GM21786 (cell line): Measurements from ENCODE around the gene ZBTB18.

Experiments
- ATAC-seq: cut with Tn5 transposase; IDR thresholded peaks from one replicate; pipeline ENCODE4 v1.9.1; 2021; ENCODE audit not compliant: unreplicated experiment

The ZBTB18 gene

DNA sequence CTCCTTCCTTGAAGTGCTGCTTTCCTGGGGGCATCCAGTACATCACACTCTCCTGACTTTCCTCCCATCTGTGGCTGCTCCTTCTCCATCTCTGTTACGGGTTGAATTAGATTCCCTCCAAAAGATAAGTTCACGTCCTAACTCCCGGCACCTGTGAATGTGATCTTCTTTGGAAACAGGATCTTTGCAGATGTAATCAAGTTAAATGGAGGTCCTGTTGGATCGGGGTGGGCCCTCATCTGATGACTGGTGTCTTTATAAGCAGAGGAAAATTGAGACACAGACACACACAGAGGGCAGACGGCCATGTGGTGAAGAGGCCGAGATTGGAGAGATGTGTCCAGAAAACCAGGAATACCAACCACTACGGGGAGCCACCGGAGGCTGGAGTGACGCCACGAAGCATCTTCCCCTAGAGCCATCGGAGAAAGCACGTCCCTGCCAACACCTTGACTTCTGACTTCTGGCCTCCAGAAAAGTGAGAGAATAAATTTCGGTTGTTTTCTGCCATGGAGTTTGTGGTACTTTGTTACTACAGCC, 36.0 kb downstream of the ZBTB18 start:
- no peak for ATAC-seq

- ATAC-seq = no peak
Measured at GRCh38 chr1:244087611-244088010, 36.5 kb downstream of the ZBTB18 start.

- no peak for ATAC-seq
Measured at GRCh38 chr1:244088161-244088560, 37.1 kb downstream of the ZBTB18 start.

DNA sequence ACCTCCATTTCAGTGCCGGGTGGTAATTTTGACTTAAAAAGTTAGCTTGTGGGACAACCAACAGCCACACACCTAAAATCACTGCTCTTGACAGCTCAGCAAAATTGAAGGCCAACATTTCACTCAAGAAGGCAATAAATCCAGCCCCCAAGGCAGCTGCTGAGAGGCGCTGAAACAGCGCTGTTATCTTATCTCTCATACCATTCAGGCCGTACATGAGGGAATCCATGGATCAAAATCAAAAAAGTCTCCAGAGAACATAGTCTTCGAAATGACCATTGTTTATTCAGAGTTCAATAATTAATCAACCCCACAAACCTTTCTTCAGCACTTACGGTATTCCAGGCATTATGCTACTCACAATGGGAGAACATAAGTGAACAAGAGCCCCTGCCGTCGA, 38.5 kb downstream of the ZBTB18 start:
- no peak for ATAC-seq

- no peak for ATAC-seq
Measured at GRCh38 chr1:244090645-244091044, 39.6 kb downstream of the ZBTB18 start.

GRCh38 chr1:244092293-244092963, 41.3 kb downstream of the ZBTB18 start:
- ATAC-seq = no peak

DNA sequence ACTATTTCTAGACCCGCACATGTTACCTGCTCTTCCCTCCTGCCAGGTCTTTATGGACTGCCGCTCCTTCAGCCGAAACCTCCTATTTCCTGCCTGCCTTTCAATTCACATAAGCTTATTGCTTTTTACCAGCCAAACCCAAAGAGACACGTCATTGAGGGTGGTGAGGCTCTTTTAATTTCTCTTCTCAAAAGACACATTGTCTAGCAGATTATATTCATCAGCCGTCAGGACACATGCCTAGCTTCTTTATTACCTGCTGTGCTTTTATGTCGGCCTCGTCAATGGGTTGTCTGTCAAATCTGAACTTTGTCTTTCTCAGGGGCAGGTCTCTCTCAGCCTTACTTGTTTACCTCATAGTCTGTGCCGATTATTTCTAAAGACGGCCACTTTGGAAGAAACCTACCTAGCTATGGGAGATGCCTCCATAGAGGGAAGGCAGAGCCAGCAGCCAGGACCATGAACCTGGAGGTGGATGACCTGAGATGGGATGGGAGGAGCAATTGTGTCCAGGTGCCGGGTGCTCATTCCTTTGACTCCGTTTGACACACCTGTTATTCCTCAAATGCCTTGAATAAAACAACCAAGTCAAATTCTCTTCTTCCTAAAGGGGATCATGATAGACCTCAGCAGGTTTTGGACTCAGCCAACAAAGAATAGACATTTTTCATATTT, 42.0 kb downstream of the ZBTB18 start:
- ATAC-seq = no peak

- ATAC-seq = no peak
Measured at GRCh38 chr1:244094880-244095528, 43.9 kb downstream of the ZBTB18 start.

GRCh38 chr1:244095529-244095911, 44.4 kb downstream of the ZBTB18 start:
- ATAC-seq = no peak

DNA sequence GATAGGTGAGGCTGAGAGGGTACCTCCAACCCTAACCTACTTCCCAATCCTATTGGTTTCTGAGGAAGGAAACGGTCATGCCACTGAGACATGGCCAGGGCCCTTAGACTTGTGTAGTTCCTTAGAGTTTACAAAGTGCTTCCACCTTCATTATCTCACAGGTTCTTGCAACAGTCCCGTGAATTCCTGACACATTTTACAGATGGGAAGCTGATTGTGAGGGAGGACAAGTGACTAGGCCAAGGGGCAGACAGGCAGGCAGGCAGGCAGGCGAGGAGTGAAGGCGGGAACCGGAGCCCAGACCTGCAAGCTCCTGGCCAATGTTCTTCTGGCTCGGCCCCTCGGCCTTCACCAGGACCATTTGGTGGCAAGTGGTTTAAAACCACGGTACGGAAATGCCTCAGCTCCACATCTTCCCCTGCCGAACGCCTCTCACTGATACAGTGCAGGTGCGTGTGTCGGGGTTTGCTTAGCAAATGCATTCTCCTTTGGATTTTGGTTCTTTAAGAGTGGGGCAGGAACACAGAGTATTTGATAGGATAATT, 45.1 kb downstream of the ZBTB18 start:
- no peak for ATAC-seq

GRCh38 chr1:244096691-244097090, 45.6 kb downstream of the ZBTB18 start:
- no peak for ATAC-seq

DNA sequence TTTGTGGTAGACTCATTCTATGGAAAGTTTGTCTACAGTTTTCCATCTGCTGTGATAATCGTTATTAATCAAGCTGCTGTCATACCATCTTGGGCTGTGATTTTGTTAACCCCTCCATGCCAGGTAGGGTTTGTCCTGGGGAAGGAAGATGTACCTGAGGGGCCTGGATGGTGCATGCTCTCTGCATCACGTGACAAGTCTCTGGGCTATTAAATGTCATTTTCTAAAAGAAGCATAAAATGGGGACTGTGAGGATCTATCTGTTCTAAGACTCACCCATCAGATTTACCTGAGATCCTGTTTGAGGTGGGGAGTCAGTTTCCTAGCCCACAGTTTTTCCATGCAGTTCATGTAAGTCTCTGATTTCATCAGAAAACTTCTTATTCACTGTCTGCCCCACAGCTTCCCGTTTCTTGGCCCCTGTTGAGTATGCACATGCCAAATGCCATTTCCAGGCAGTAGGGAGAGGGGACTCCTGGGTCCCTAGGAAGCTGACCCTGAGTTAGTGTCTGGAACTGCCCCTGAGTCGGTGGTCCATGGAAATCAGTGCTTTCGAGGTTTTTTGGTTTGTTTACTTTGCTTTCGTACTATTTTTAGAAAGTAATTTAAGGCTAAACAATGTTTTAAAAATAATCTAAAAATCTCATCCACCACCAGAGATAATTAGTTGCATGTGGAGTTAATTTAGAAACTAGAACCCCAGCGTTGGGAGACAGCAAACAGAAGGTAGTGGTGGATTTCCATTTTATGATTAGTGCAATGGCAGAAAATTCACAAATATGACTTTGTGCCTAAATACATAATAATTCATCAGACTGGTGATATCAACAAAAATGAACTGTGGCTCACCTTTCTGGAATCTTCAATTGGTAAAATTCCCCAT, 46.7 kb downstream of the ZBTB18 start:
- no peak for ATAC-seq

- no peak for ATAC-seq
Measured at GRCh38 chr1:244099258-244099930, 48.3 kb downstream of the ZBTB18 start.

GRCh38 chr1:244100276-244100675, 49.2 kb downstream of the ZBTB18 start:
- no peak for ATAC-seq

- no peak for ATAC-seq
Measured at GRCh38 chr1:244100704-244101453, 49.8 kb downstream of the ZBTB18 start.

GRCh38 chr1:244102046-244102445, 51.0 kb downstream of the ZBTB18 start:
- no peak for ATAC-seq

- no peak for ATAC-seq
Measured at GRCh38 chr1:244102468-244102867, 51.4 kb downstream of the ZBTB18 start.

- no peak for ATAC-seq
Measured at GRCh38 chr1:244104309-244105060, 53.4 kb downstream of the ZBTB18 start.

DNA sequence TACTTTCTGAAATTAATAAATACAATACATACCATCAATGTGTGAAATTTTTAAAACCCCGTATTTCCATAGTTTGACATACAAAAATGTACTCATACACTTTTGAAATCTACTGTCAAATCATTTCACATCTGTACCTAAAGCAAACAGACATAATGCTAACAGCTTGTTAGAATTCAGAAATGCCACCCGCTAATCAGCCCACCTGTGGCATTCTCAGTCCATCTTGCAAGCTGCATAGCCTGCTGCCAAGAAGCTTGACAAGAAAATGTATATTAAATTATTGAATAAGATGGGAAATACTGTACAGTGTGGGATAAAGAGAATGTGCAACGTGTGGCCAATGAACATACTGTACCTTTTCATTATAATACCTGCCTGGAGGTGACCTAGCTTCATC, 55.1 kb downstream of the ZBTB18 start:
- ATAC-seq = no peak
